HG03064 (cell line): ENCODE results near the gene GNG10.
A peak's percentile ranks its signal among the peaks of the same experiment; 100 is the strongest.
"Not testable (repeated sequence)": the region's sequence is repeated elsewhere in the genome, so short reads cannot be mapped to it uniquely, and the experiment has no call there.

Experiments
- ATAC-seq: cut with Tn5 transposase; IDR thresholded peaks from one replicate; pipeline ENCODE4 v1.9.1; 2021; ENCODE audit warnings: low read depth; ENCODE audit not compliant: unreplicated experiment

Gene GNG10

GRCh38 chr9:111661150-111661801, at the start of gene GNG10:
GNG10 (plus strand) TSS chr9:111661605; CDS start chr9:111661635, 30 bp downstream.
- peak; percentile 90 for ATAC-seq

GRCh38 chr9:111613436-111614040, 47.9 kb upstream of the GNG10 start:
- ATAC-seq, result no peak

- no peak for ATAC-seq
These were observed 45.5 kb upstream of the GNG10 start for GRCh38 chr9:111615928-111616327.

- not testable (repeated sequence) for ATAC-seq
These were observed 44.1 kb upstream of the GNG10 start for GRCh38 chr9:111617349-111617748.

GRCh38 chr9:111621895-111622480, 39.4 kb upstream of the GNG10 start:
- ATAC-seq, result no peak

- no peak for ATAC-seq
These were observed 38.8 kb upstream of the GNG10 start for GRCh38 chr9:111622626-111623025.

- ATAC-seq, result no peak
These were observed 34.0 kb upstream of the GNG10 start for GRCh38 chr9:111627260-111627963.

- no peak for ATAC-seq
These were observed 33.0 kb upstream of the GNG10 start for GRCh38 chr9:111628411-111628810.

GRCh38 chr9:111630182-111630963, 31.0 kb upstream of the GNG10 start:
- peak; percentile 29 for ATAC-seq

GRCh38 chr9:111630964-111631213, 30.5 kb upstream of the GNG10 start:
- no peak for ATAC-seq

- ATAC-seq, result peak; percentile 98
These were observed 30.0 kb upstream of the GNG10 start, which contains the start of gene DNAJC25 for GRCh38 chr9:111631214-111631971. DNAJC25 (plus strand) TSS chr9:111631334; CDS start chr9:111631408, 74 bp downstream.

GRCh38 chr9:111632060-111632459, 29.3 kb upstream of the GNG10 start:
- no peak for ATAC-seq

GRCh38 chr9:111632695-111633388, 28.6 kb upstream of the GNG10 start:
- no peak for ATAC-seq

GRCh38 chr9:111633389-111633736, 28.0 kb upstream of the GNG10 start:
- no peak for ATAC-seq

GRCh38 chr9:111634860-111635259, 26.5 kb upstream of the GNG10 start:
- no peak for ATAC-seq

GRCh38 chr9:111637421-111637950, 23.9 kb upstream of the GNG10 start:
- ATAC-seq, result no peak

- ATAC-seq, result no peak
These were observed 17.1 kb upstream of the GNG10 start for GRCh38 chr9:111644195-111644772.

GRCh38 chr9:111645806-111646205, 15.6 kb upstream of the GNG10 start:
- no peak for ATAC-seq

- no peak for ATAC-seq
These were observed 15.0 kb upstream of the GNG10 start for GRCh38 chr9:111646417-111646816.
